Ovary (tissue), 3 donors: ENCODE measurements around the gene KCNAB1.

Source experiments
- CTCF ChIP-seq, 3 donors: fragments of 450-650 bp in 2 of 3; fragments of 200-600 bp in 1 of 3; IDR thresholded peaks; one replicate each; pipeline versions ENCODE4 v1.5.1 to v1.8.0; 2016 to 2022; ENCODE audit warnings: antibody characterized with exemption in 3 of 3, mild to moderate bottlenecking in 1 of 3
- EP300 ChIP-seq: sonication (generic); formaldehyde crosslinking; IDR thresholded peaks from one replicate; pipeline ENCODE4 v1.6.1; 2017; ENCODE audit warnings: antibody characterized with exemption
- POLR2A ChIP-seq: fragments of 450-650 bp; IDR thresholded peaks from one replicate; pipeline ENCODE4 v1.6.1; 2017; ENCODE audit warnings: antibody characterized with exemption, mild to moderate bottlenecking, moderate library complexity
- donor health status: DM: no; HTN: no; CAD: no.

- TF ChIP-seq CTCF (IDR thresholded peaks at IDR 0.05) (no peak), POLR2A (no peak), EP300 (no peak)
These were observed 339.8 kb downstream of the KCNAB1 start for GRCh38 chr3:156460206-156460611.
